ENCODE results near the gene WASF3.

WASF3 gene

DNA sequence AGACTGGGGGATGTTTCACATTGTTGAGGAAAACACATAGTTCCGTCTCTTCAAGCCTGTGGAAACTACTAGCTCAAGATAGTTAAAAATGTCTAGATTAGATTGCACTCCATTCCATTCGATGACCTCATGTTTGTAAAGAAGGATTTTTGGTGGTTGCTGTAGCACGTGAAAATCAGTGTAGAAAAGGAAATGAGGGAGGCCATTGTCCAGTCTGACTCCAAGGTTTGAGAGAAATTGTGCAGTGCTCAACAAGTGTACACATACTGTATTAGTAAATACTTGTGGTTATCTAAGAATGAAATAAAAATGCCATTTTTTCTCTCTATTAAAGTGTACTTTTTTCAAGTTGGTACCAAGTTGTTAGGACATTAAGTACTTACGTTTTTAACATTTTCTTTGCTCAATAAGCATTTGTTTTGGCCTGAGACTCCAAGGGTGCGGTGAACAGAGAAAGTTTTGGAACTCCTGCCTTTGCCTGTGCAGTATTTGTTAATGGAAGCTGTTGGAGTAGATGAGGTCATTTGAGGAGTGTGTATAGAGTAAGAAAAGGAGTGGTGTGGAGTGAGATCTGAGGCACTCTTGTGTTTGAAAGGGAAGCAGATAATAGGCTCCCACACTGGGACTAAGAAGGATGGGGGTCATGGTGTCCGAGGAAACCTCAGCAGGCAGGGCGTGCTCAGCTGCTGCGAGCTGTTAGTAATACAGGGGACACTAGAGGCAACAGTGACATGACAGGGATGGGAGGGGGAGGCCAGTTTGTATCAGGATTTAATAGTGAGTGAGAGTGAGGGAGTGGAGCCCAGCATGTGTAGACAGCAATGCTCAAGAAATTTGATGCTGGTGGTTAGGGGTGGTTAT lies 4.4 kb downstream of the WASF3 start:
- Histone ChIP-seq H3K4me1 (ENCODE audit: control insufficient read depth in 1 of 2, insufficient read depth in 1 of 2, low read depth in 1 of 2, low read length in 1 of 2) (peaks cover 0 to 5% of the 10 kb centered on the region in 2 experiments), H3K27ac (no peak overlapping the region), H3K9me3 (no peaks in the 10 kb centered on the region), H3K27me3 (peaks cover 56% of the 10 kb centered on the region), H3K4me3 (ENCODE audit: low read depth in 1 of 2, low read length in 1 of 2) (no peak overlapping the region), H3K36me3 (no peaks in the 10 kb centered on the region)
- TF ChIP-seq, protein P1, sequence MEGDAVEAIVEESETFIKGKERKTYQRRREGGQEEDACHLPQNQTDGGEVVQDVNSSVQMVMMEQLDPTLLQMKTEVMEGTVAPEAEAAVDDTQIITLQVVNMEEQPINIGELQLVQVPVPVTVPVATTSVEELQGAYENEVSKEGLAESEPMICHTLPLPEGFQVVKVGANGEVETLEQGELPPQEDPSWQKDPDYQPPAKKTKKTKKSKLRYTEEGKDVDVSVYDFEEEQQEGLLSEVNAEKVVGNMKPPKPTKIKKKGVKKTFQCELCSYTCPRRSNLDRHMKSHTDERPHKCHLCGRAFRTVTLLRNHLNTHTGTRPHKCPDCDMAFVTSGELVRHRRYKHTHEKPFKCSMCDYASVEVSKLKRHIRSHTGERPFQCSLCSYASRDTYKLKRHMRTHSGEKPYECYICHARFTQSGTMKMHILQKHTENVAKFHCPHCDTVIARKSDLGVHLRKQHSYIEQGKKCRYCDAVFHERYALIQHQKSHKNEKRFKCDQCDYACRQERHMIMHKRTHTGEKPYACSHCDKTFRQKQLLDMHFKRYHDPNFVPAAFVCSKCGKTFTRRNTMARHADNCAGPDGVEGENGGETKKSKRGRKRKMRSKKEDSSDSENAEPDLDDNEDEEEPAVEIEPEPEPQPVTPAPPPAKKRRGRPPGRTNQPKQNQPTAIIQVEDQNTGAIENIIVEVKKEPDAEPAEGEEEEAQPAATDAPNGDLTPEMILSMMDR (IDR thresholded peaks at IDR 0.05): no peak

DNA sequence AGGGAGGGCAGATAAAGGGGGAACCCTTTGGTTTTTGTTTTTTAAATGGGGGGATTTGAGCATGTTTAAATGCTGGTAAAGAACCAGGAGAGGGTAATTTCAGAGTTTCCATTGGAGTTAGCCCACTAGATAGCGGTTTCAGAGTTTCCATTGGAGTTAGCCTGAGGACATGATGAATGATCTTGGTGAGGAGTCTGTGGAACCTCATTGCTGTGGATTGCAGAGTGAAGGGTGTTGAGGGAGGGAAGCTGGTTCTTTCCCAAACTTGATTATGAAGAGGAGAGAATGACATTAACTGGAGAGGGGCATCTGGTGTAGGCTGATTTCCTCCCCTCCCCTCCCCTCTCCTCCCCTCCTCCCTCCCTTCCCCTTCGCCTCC lies 5.0 kb downstream of the WASF3 start:
- H3K4me3 ChIP-seq (ENCODE audit: low read depth in 1 of 2, low read length in 1 of 2): no peak overlapping the region
- no peak overlapping the region for H3K27ac ChIP-seq
- TF ChIP-seq, protein P1 (IDR thresholded peaks at IDR 0.05): no peak

DNA sequence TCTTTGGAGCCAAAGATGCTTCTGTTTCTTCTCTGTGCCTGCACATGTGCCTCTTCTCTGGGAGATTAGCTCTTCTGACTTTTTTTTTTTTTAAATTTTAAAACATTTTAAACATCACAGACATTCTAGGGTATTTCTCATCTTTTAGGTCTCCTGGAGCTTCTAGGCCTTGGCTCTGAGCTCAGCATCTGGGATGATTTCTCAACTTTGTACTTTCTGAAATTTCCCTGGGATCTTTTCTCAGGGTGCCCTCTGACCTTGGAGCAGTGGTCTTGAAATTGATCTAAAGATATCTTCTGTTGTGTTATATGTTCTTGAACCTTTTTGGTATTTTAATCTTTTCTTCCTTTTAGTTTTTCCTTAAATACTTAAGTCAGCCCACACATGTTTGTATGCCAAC lies 6.2 kb downstream of the WASF3 start:
- H3K27ac ChIP-seq: no peak overlapping the region
- no peak overlapping the region for H3K4me3 ChIP-seq (ENCODE audit: low read depth in 1 of 2, low read length in 1 of 2)
- H3K9me3 ChIP-seq: no peaks in the 10 kb centered on the region
- no peaks in the 10 kb centered on the region for H3K36me3 ChIP-seq
- peaks cover 38% of the 10 kb centered on the region for H3K27me3 ChIP-seq
- H3K4me1 ChIP-seq (ENCODE audit: control insufficient read depth in 1 of 2, insufficient read depth in 1 of 2, low read depth in 1 of 2, low read length in 1 of 2): no peaks in the 10 kb centered on the region
- TF ChIP-seq, protein P1 (IDR thresholded peaks at IDR 0.05): no peak

More for the DNA sequence above, 5.0 kb downstream of the WASF3 start:
- Histone ChIP-seq H3K27me3 (peaks cover 50% of the 10 kb centered on the region), H3K4me1 (ENCODE audit: control insufficient read depth in 1 of 2, insufficient read depth in 1 of 2, low read depth in 1 of 2, low read length in 1 of 2) (peaks cover 0 to 5% of the 10 kb centered on the region in 2 experiments), H3K36me3 (no peaks in the 10 kb centered on the region), H3K9me3 (no peaks in the 10 kb centered on the region)

DNA sequence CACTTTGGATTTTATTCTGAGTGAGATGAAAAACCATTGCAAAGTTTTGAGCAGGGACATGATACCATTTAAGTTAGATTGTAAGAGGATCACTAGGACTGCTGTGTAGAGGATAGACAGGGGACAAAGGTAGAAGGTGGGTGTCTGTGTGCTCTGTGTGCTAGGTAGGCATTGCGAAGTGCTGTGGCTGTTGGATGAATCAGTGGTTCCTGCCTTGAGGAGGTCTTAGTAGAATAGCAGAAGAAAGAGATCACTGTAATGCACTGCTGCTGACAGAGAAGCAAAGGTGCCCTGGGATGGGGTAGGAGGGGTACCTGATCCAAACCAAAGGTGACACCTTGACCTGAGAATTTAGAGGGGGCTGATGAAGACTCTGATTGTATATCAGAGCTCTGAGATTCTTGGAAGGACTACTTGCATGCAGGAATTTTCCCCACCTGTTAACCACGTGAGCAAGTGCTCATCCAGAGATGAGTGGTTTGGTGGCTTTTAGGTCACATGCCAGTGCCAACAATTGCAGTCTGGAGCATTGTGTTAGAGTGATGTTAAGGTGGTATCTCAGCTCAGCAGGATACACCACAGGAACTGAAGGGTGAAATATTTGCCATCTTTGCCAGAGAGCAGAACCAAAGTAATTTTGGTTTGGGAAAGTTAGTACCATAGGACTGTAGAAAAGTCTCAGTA lies 10.8 kb downstream of the WASF3 start:
- H3K36me3 ChIP-seq: no peaks in the 10 kb centered on the region
- H3K27me3 ChIP-seq: no peaks in the 10 kb centered on the region
- no peaks in the 10 kb centered on the region for H3K4me1 ChIP-seq (ENCODE audit: control insufficient read depth in 1 of 2, insufficient read depth in 1 of 2, low read depth in 1 of 2, low read length in 1 of 2)
- no peak overlapping the region for H3K27ac ChIP-seq
- no peaks in the 10 kb centered on the region for H3K9me3 ChIP-seq
- TF ChIP-seq, protein P1 (IDR thresholded peaks at IDR 0.05): no peak
- no peak overlapping the region for H3K4me3 ChIP-seq (ENCODE audit: low read depth in 1 of 2, low read length in 1 of 2)

DNA sequence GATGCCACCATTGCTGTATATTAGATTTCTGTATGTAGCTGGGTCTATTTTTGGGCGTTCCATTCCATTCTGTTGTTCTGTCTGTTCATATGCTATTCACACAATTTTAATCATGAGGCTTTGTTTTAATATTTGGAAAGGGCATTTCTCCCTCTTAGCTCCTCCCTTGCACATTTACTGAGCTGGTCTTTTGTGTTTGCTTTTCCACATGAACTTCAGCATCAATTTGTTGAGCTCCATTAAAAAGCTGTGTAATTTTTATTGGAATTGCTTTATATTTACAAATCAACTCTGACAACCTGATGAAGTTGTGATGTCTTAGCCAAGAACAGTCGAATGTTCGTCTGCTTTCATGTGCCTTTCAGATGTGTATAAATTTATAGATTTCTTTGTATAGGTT lies 14.0 kb downstream of the WASF3 start:
- no peaks in the 10 kb centered on the region for H3K36me3 ChIP-seq
- TF ChIP-seq, protein P1 (IDR thresholded peaks at IDR 0.05): no peak
- no peak overlapping the region for H3K4me3 ChIP-seq (ENCODE audit: low read depth in 1 of 2, low read length in 1 of 2)
- no peak overlapping the region for H3K27ac ChIP-seq
- no peaks in the 10 kb centered on the region for H3K9me3 ChIP-seq
- H3K27me3 ChIP-seq: no peaks in the 10 kb centered on the region
- no peaks in the 10 kb centered on the region for H3K4me1 ChIP-seq (ENCODE audit: control insufficient read depth in 1 of 2, insufficient read depth in 1 of 2, low read depth in 1 of 2, low read length in 1 of 2)
